Stimulated activated CD8-positive, alpha-beta memory T cell treated with anti-CD3 and anti-CD28 coated beads, Interleukin-4, amount 100 ng/mL, for 24 hours (primary cell): ENCODE data around the gene ARSB.
"Not testable (repeated sequence)": the region's sequence is repeated elsewhere in the genome, so short reads cannot be mapped to it uniquely, and the experiment has no call there.

ENCODE experiments used
- DNase-seq: peaks from one replicate; pipeline ENCODE4 v3.0.0-alpha.2; 2020; ENCODE audit warnings: low read depth

ARSB gene

GRCh38 chr5:78995521-78996007, 10.5 kb upstream of the ARSB start:
- no peak for DNase-seq

- DNase-seq, result no peak
Measured at GRCh38 chr5:78993165-78993564, 8.1 kb upstream of the ARSB start.

- DNase-seq, result no peak
Measured at GRCh38 chr5:78992146-78992545, 7.0 kb upstream of the ARSB start.

- no peak for DNase-seq
Measured at GRCh38 chr5:78989080-78989479, 4.0 kb upstream of the ARSB start.

- DNase-seq, result peak; percentile 48
Measured at GRCh38 chr5:78985725-78986223, 664 bp upstream of the ARSB start.

- peak; percentile 74 for DNase-seq
Measured at GRCh38 chr5:78984439-78985115, 533 bp downstream of the ARSB start.

- no peak for DNase-seq
Measured at GRCh38 chr5:78983601-78984438, 1.3 kb downstream of the ARSB start.

- DNase-seq, result not testable (repeated sequence)
Measured at GRCh38 chr5:78983194-78983593, 1.9 kb downstream of the ARSB start.

GRCh38 chr5:78979909-78980308, 5.2 kb downstream of the ARSB start:
- DNase-seq, result no peak

GRCh38 chr5:78979117-78979742, 5.9 kb downstream of the ARSB start:
- DNase-seq, result no peak

GRCh38 chr5:78975035-78975434, 10.1 kb downstream of the ARSB start:
- DNase-seq, result no peak

GRCh38 chr5:78974601-78975000, 10.5 kb downstream of the ARSB start:
- DNase-seq, result no peak

GRCh38 chr5:78974011-78974410, 11.1 kb downstream of the ARSB start:
- no peak for DNase-seq

- DNase-seq, result no peak
Measured at GRCh38 chr5:78972654-78973428, 12.3 kb downstream of the ARSB start.

GRCh38 chr5:78971998-78972397, 13.1 kb downstream of the ARSB start:
- no peak for DNase-seq

GRCh38 chr5:78968781-78969180, 16.3 kb downstream of the ARSB start:
- no peak for DNase-seq

GRCh38 chr5:78964889-78965288, 20.2 kb downstream of the ARSB start:
- DNase-seq, result no peak

GRCh38 chr5:78961743-78962142, 23.4 kb downstream of the ARSB start:
- no peak for DNase-seq

- DNase-seq, result no peak
Measured at GRCh38 chr5:78959767-78960166, 25.3 kb downstream of the ARSB start.

- DNase-seq, result no peak
Measured at GRCh38 chr5:78958672-78959445, 26.3 kb downstream of the ARSB start.

- no peak for DNase-seq
Measured at GRCh38 chr5:78956901-78957300, 28.2 kb downstream of the ARSB start.
